HG02759 (cell line): ENCODE results near the gene KRTAP9-4.
"Not testable (repeated sequence)": the region's sequence is repeated elsewhere in the genome, so short reads cannot be mapped to it uniquely, and the experiment has no call there.

ENCODE experiments used
- ATAC-seq: cut with Tn5 transposase; IDR thresholded peaks from one replicate; pipeline ENCODE4 v1.9.1; 2021; ENCODE audit warnings: mild to moderate bottlenecking, moderate library complexity; ENCODE audit not compliant: unreplicated experiment

Gene KRTAP9-4

GRCh38 chr17:41263212-41263611 lies 13.7 kb downstream of the KRTAP9-4 start:
- no peak for ATAC-seq

- ATAC-seq, result no peak
Measured at GRCh38 chr17:41264599-41264998, 15.1 kb downstream of the KRTAP9-4 start.

GRCh38 chr17:41265078-41265477 lies 15.6 kb downstream of the KRTAP9-4 start, which contains the start of gene KRTAP9-6:
Gene KRTAP9-6, plus strand, starts transcription at chr17:41265378. Its CDS starts 0 bp downstream, at chr17:41265378.
- ATAC-seq, result no peak

- ATAC-seq, result no peak
Measured at GRCh38 chr17:41267711-41268110, 18.2 kb downstream of the KRTAP9-4 start.

- ATAC-seq, result not testable (repeated sequence)
Measured at GRCh38 chr17:41271323-41271722, 21.8 kb downstream of the KRTAP9-4 start.

- ATAC-seq, result no peak
Measured at GRCh38 chr17:41271858-41272257, 22.4 kb downstream of the KRTAP9-4 start.

- not testable (repeated sequence) for ATAC-seq
Measured at GRCh38 chr17:41275648-41276190, 26.2 kb downstream of the KRTAP9-4 start, which contains the start of gene KRTAP9-7. Gene KRTAP9-7, plus strand, starts transcription at chr17:41275698. Its CDS starts 0 bp downstream, at chr17:41275698.

- ATAC-seq, result no peak
Measured at GRCh38 chr17:41278176-41278955, 28.9 kb downstream of the KRTAP9-4 start.

- ATAC-seq, result no peak
Measured at GRCh38 chr17:41284043-41284442, 34.6 kb downstream of the KRTAP9-4 start.

- ATAC-seq, result no peak
Measured at GRCh38 chr17:41284546-41284945, 35.1 kb downstream of the KRTAP9-4 start.

- ATAC-seq, result no peak
Measured at GRCh38 chr17:41287050-41287449, 37.6 kb downstream of the KRTAP9-4 start.

- no peak for ATAC-seq
Measured at GRCh38 chr17:41294016-41294415, 44.5 kb downstream of the KRTAP9-4 start.

- ATAC-seq, result no peak
Measured at GRCh38 chr17:41296846-41297245, 47.4 kb downstream of the KRTAP9-4 start.

- ATAC-seq, result no peak
Measured at GRCh38 chr17:41298458-41299135, 49.1 kb downstream of the KRTAP9-4 start.
